Gastrocnemius medialis (tissue), 4 donors: ENCODE data around the gene ROBO1.

Experiments
- CTCF ChIP-seq, 5 experiments: fragments of 450-650 bp in 3 of 5; fragments of 200-600 bp in 2 of 5; sonication (generic) in 2 of 5; IDR thresholded peaks in 4 of 5; conservative IDR thresholded peaks in 1 of 5; 1 replicate in 4 of 5; 2 replicates in 1 of 5; pipeline ENCODE4 v1.5.1; 2016 to 2019; ENCODE audit warnings: antibody characterized with exemption in 5 of 5, mild to moderate bottlenecking in 3 of 5, moderate library complexity in 3 of 5
- POLR2A ChIP-seq, 2 donors: fragments of 450-650 bp; IDR thresholded peaks; one replicate each; pipeline ENCODE4 v1.6.1; 2017; ENCODE audit warnings: antibody characterized with exemption in 2 of 2, mild to moderate bottlenecking in 2 of 2, moderate library complexity in 2 of 2

GRCh38 chr3:79297245-79297960 is 470.4 kb downstream of the ROBO1 start:
- TF ChIP-seq CTCF (IDR thresholded peaks at IDR 0.05 in 4 of 5, conservative IDR thresholded peaks at IDR 0.05 in 1 of 5), result no peak
- TF ChIP-seq POLR2A (IDR thresholded peaks at IDR 0.05), result no peak
